ENCODE data around the gene ADGRV1.
"Not testable (repeated sequence)": the region's sequence is repeated elsewhere in the genome, so short reads cannot be mapped to it uniquely, and the experiment has no call there.

Gene ADGRV1

DNA sequence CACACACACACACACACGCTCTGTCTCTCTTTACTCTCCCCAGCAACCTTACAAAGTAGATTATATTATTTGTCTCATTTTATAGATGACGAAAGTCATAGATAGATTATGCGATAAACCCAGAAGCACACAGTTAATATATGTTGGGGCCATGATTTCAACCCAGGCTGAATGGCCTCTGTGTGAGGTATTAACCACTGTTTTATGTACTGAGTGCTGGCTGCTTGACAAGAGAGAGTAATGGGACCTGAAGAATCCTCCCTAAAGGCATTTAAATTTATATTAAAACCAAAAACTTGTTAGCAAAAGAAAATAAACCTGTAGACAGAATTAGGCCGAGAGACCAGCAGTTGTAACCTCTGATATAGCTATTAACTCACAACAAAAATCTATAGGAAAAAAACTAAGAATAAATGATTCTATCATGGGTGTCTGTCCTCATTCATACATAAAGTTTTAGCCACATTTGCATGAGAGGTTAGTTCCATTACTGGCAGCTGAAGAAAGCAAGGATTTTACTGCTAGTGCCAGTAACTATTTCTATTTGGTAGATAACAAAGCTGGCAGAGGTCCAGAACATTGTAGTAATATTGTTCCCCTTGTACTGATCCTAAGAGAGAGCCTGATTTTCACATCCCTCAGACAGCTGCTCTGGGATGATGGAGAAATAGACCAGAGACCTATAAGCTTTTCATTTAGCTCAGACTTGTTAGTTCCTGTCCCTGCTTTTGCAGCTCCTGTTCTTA lies 250.9 kb downstream of the ADGRV1 start:
- no peak for DNase-seq (ENCODE audit: low read depth)

- no peak for DNase-seq (ENCODE audit: low read depth)
Measured at GRCh38 chr5:90810211-90810610, 251.6 kb downstream of the ADGRV1 start.

- no peak for DNase-seq (ENCODE audit: low read depth)
Measured at GRCh38 chr5:90813392-90813791, 254.8 kb downstream of the ADGRV1 start.

- DNase-seq (ENCODE audit: low read depth), result not testable (repeated sequence)
Measured at GRCh38 chr5:90822062-90822461, 263.5 kb downstream of the ADGRV1 start.

GRCh38 chr5:90824436-90824835 lies 265.8 kb downstream of the ADGRV1 start:
- DNase-seq (ENCODE audit: low read depth), result no peak

- DNase-seq (ENCODE audit: low read depth), result no peak
Measured at GRCh38 chr5:90830058-90830457, 271.5 kb downstream of the ADGRV1 start.

GRCh38 chr5:90833753-90834152 lies 275.2 kb downstream of the ADGRV1 start:
- no peak for DNase-seq (ENCODE audit: low read depth)

DNA sequence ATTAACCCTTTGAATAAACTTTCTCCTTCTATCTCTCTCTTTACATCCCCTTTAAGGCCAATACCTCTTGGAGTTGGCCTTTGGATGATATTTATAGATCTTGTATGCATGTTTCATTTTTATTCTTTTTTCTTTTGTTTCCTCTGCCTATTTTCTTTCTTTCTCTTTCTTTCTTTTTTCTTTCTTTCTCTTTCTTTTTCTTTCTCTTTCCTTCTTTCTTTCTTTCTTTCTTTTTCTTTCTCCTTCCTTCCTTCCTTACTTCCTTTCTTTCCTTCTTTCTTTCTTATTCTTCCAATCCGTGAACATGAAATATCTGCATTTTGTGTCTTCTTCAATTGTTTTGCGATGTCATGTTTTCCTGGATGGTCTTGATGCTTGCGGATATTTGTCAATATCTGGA lies 276.1 kb downstream of the ADGRV1 start:
- no peak for DNase-seq (ENCODE audit: low read depth)

DNA sequence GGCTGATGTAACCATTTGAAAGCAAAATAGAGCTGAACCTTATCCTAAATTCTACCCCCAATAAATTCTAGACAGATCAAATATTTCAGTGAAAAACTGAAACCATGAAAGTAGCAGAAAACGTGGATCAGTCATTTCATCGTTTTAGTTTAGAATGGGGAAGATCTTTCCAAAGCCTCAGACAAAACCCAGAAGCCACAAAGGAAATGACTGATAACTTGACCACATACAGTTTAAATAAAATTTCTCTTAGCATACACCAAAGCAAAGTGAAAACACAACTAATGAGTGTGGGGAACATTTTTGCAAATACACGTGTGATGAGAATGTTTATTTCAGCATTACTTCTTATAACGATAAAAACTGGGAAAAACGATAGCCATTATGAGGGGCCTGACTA lies 284.8 kb downstream of the ADGRV1 start:
- DNase-seq (ENCODE audit: low read depth), result no peak

DNA sequence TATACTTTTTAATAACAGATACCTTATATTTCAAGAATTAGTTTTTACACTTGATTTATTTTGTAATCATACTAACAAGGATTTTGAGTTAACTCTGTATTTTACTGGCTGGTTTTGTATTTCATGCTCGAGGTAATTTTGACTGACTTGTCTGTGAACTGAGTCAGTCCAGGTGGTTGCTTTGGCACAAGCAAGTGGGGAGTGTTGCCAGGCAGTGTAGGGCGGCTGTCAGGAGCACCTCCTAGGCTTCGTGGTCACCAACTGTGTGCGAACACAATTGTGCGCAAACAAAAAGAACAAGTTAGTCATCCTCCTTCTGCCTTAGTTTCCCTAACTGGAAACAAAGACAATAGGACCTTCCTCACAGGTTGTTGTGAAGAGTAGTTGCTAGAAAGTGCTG lies 286.3 kb downstream of the ADGRV1 start:
- no peak for DNase-seq (ENCODE audit: low read depth)

GRCh38 chr5:90845723-90846554 lies 287.3 kb downstream of the ADGRV1 start:
- DNase-seq (ENCODE audit: low read depth), result no peak

GRCh38 chr5:90847606-90848005 lies 289.0 kb downstream of the ADGRV1 start:
- not testable (repeated sequence) for DNase-seq (ENCODE audit: low read depth)

- DNase-seq (ENCODE audit: low read depth), result no peak
Measured at GRCh38 chr5:90849939-90850338, 291.3 kb downstream of the ADGRV1 start.

- no peak for DNase-seq (ENCODE audit: low read depth)
Measured at GRCh38 chr5:90852531-90852930, 293.9 kb downstream of the ADGRV1 start.

GRCh38 chr5:90853750-90854149 lies 295.2 kb downstream of the ADGRV1 start:
- no peak for DNase-seq (ENCODE audit: low read depth)

- no peak for DNase-seq (ENCODE audit: low read depth)
Measured at GRCh38 chr5:90854169-90854568, 295.6 kb downstream of the ADGRV1 start.

- DNase-seq (ENCODE audit: low read depth), result no peak
Measured at GRCh38 chr5:90855296-90856010, 296.9 kb downstream of the ADGRV1 start.

GRCh38 chr5:90861843-90862586 lies 303.4 kb downstream of the ADGRV1 start:
- no peak for DNase-seq (ENCODE audit: low read depth)

DNA sequence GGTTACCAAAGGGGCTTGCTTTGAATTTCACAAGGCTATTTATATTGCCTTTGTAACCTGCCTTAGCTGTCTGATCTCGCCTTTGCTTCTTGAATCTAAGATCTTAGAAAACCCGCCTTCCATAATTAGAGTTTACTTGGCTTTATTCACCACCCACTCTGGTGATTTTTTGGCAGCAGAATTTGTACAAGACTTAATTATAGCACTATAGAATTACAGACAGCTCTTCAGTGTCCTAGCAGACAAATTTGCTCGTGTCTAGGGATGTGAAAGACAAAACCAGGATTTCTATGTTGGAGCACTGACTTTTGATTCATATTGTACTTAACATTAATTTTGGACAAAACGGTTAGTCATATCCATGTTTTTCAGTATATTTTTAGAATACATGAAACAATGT lies 306.6 kb downstream of the ADGRV1 start:
- DNase-seq (ENCODE audit: low read depth), result no peak

DNA sequence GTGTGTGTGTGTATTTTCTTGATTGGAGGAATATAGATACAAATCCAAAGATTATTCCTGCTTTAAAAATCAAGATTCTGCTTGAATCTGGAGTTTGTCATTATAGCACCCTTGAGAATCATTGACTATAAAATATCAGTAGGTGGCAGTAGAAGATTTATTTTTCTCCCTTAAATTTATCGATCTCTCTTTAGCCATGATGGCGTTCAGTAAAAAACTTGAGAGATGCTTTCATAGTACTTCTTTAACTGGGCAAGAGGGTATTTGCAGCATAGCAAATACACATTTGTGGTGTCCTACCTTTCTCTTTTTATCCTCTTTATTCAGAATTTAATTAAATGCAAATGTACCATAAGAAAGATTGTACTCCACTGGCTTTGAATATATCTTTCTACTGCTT lies 307.7 kb downstream of the ADGRV1 start:
- DNase-seq (ENCODE audit: low read depth), result no peak

- no peak for DNase-seq (ENCODE audit: low read depth)
Measured at GRCh38 chr5:90866915-90867731, 308.5 kb downstream of the ADGRV1 start.

All from stimulated activated CD8-positive, alpha-beta memory T cell treated with anti-CD3 and anti-CD28 coated beads, Interleukin-4, amount 100 ng/mL, for 24 hours (primary cell).